HG03159 (cell line): Measurements from ENCODE around the gene LGMN.
"Not testable (repeated sequence)": the region's sequence is repeated elsewhere in the genome, so short reads cannot be mapped to it uniquely, and the experiment has no call there.

ENCODE experiments used
- ATAC-seq: cut with Tn5 transposase; IDR thresholded peaks from one replicate; pipeline ENCODE4 v1.9.1; 2021; ENCODE audit warnings: mild to moderate bottlenecking, moderate library complexity; ENCODE audit not compliant: unreplicated experiment

Gene LGMN

DNA sequence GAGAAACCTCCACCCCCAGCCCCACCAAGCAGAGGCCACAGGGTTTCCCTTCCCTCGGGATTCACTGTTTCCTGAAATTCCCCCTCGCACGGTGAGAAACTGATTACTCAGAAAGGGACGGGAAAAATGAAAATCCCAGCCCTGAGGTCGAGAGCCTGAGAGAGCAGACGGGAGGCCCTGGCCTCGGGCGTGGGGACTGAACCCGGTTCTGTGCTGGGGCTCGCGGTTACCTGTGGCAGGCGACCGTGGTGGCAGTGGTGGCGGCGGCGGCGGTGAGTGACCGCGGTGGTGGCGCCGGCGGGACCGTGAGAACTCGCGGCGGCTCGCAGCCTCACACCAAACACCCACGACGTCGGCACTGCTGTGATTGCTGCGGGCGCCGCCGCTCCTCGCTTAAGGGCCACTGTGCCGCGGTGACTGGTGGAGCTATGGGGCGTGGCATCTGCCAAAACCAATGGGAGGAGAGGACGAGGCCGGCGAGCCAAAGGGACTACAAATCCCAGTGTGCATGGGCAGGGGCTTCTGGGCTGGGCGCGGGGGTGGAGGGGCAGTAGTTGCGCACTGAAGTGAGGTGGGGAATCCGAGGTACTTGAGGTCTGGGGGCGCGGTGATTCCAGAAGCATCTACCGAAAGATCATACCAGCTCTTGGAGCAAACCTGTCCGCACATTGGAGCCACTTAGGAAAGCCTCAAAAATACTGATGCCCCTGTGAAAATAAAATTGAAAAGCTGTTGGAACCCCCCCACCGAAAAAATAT is at the start of gene LGMN:
Gene LGMN, minus strand, starts transcription at position 369 of the 758 bp plus-strand sequence. CDS start 15,841 bp downstream, outside the sequence.
- ATAC-seq: peak; percentile 72

DNA sequence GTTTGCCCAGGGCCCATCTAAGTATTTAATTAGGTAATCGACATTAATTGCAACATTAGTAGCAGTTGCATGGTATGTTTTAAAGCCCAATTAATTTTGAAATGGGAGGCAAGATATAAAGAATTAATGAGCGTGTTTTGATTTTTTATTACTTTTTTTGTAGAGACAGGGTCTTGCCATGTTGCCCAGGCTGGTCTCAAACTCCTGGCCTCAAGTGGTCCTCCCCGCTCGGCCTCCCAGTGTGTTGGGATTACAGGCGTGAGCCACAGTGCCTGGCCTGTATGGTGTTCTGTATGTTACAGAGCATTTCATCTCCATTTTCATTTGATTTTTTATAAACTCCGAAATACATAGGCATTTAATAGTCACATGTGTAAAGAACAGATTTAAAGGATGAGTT is 46.5 kb upstream of the LGMN start:
- no peak for ATAC-seq

DNA sequence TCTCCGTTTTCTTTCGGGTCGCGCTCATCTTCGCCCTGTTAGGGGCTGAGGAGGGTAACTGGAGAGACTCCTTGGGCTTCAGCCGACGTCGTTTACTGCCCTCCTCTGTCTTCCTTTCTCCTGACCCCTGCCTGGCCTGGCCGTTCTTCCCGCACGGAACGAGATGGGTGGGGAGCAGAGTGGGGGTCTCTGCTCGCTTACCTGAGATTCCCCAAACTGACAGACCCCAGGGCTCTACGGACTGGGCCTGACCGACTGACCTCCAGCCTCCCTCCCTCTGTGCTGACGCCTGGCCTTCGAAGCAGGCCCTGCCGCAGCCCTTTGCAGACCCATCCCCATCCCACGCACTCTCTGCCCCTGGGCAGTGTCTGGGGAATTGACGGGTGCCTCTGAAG is 46.1 kb upstream of the LGMN start:
- no peak for ATAC-seq

DNA sequence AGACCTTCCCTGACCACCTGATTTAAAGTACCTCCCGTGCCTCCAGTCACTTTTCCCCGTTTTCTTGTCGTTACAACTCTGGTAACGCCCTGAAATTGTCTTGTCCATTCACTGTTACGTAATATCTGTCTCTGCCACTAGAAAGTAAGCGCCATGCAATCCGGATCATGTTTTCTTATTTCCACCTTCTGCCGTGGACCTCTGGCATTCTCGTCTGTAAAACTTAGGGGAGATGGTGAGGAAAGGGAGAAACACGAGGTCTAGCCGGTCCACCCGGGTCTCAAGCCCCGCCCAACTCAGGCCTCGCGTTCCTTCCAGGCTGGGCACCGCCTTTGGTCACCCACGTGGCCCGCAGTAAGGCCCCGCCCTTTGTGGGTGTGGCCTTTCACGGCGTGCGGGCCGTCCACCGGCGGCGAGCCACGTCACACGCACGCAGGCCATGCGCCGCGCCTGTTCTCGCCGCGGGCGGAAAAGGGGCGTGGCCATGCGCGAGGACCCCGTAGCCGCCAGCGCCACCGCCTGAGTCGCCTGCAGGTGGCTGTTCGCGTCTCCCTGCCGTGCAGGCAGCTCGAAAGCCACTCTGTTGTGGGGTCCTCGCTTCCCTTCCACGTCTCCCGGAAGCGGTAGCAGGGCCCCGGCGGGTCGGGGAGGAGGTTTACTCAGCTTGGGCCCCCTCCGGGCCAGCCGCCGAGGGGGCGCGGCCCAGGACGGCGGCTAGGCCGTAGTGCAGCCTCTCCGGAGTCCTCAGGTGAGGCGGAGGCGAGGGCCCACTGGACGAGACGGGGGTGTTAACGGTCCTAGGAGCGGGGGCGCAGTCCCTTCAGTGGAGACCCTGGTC is 45.5 kb upstream of the LGMN start, which contains the start of gene GOLGA5:
Gene GOLGA5, plus strand, starts transcription at position 597 of the 838 bp plus-strand sequence. CDS start 3,133 bp downstream, outside the sequence.
- peak; percentile 92 for ATAC-seq

DNA sequence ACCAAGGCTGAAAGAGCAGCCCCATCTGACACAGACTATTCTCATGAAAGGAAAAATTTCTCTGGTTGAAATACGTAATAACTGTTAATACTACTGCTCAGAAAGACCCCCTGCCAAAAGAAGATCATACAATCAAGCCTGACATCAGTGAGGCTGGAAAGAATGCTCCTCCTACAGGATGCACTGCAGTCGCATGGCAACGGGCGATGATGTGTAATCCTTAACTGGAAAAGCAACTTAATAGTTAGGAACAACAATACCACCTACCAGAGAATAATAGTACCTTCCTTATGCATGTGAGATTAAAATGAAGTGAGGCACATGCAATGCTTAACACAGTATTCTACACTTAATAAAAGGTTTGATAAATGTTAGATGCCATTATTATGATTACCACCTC is 44.5 kb upstream of the LGMN start:
- no peak for ATAC-seq

DNA sequence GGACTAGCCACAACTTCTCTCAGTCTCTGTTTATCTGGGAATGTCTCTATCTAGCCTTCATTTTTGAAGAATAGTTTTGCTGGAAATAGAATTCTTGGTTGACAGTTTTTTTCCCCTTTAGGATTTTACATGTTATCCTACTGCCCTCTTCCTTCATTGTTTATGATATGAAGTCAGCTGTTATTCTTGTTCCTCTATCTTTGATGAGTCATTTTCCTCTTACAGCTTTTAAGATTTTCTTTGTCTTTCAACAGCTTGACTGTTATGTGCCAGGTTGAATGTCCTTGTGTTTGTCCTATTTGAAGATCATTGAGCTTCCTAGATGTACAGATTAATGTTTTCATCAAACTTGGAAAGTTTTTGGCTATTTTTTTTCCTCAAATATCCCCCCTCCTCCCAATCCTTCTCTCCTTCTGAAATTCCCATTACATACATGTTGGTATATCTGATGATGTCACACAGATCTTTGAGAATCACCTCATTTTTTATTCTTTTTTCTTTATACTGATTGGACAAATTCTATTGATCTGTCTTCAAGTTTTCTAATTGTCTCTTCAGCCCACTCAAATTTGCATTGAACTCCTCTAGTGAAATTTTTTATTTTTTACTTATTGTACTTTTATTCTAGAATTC is 41.1 kb upstream of the LGMN start:
- ATAC-seq: no peak

DNA sequence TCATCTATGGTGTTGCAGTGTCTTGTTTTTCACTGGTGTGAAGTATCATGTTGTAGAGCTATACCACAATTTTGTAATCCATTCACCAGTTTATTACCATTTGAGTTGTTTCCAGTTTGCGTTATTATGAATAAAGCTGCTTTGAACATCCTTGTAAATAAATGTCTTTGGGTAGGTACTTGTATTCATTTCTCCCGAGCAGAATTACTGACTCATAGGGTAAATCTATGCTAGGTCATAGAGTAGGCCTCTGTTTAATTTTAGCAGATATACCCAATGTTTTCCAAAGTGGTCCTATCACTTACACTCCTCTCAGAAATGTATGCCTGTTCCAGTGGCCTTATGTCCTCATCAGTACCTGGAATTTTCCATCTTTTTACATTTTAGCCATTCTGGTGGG is 39.1 kb upstream of the LGMN start:
- no peak for ATAC-seq

DNA sequence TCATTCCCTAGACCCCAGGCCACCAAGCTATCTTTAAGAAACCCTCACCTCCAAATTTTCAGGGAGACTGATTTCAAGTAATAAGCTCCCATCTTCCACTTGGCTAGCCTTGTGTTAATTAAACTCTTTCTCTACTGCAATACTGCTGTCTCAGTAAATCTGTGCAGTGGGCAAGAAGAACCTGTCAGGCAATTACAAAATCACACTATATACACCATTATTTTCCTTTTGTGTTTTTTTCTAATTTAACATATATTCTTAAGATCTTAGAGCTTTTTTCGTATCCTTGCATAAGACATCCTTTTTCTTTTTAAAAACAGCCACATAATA is 38.0 kb upstream of the LGMN start:
- ATAC-seq: no peak

DNA sequence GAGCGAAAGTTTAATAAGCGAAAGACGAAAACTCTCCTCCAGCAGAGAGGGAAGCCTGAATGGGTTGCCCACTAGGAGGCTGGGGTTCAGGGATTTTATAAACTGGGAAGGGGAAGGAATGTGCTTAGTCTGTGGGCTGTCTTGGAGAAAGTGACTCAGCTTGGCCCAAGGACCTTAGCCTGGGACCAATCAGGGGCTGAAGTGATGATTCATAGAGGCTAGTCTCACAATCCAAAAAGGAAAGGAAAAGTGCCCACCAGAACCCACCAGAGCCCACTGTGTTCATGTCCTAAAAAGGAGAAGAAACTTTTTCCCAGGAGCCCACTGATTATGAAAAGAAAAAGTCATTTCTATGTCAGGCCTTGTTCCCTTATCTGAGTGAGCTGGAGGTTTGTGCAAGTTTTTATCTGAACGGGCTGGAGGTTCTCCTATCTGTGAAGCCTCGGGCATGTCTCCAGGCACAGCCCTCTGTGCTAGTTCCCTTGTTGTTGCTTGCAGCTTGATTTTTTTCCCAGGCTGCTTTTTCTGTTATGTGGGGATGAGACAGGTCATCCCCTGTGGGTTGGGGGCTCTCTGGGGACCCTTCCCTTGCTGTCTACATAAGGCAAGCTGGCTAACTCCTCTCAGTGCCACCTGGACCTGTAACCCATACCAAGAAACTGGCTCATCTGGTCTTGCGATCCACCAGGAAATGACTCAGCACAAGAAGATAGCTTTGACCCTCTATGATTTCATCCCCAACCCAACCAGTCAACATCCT is 37.4 kb upstream of the LGMN start:
- ATAC-seq: no peak

DNA sequence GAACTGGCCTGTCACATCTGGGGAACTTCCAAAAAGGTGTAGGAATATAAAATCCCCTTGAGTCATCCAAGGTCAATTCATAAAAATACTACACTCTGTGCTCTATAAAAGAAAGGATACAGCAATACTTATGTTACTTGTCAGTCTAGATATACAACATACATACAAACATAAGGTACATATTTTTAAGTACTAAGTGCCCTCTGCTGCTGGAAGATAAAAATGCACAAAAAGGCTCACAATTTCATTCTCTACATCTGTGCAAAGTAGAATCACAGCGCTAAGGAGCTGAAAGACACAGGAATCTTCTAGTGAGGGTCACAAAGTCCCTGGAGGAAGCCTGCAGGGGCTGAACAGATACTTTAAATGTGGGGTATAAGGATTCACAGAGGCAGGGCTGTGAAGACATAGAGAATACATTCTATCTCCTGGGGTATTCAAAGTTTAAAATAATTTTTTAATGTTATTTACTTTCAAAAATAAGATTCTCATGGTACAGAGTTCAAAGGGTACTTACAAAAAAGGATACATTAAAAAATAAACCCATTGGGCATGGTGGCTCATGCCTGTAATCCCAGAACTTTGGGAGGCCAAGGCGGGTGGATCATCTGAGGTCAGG is 35.5 kb upstream of the LGMN start:
- ATAC-seq: no peak

DNA sequence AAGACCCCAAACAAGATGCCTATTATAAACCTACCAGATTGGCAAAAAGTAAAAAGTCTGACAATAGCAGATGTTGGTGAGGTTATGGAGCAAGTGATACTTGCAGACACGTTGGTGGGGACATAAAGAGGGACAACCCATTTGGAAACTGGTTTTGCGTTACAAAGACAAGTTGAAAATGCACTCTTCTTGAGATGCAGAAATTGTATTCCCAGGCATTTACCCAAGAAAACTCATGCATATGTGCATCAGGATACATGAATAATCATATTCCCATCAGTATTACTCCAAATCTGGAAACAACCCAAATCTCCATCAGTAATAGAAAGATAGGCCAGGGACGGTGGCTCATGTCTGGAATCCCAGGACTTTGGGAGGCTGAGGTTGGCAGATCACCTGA is 32.9 kb upstream of the LGMN start:
- ATAC-seq: no peak

DNA sequence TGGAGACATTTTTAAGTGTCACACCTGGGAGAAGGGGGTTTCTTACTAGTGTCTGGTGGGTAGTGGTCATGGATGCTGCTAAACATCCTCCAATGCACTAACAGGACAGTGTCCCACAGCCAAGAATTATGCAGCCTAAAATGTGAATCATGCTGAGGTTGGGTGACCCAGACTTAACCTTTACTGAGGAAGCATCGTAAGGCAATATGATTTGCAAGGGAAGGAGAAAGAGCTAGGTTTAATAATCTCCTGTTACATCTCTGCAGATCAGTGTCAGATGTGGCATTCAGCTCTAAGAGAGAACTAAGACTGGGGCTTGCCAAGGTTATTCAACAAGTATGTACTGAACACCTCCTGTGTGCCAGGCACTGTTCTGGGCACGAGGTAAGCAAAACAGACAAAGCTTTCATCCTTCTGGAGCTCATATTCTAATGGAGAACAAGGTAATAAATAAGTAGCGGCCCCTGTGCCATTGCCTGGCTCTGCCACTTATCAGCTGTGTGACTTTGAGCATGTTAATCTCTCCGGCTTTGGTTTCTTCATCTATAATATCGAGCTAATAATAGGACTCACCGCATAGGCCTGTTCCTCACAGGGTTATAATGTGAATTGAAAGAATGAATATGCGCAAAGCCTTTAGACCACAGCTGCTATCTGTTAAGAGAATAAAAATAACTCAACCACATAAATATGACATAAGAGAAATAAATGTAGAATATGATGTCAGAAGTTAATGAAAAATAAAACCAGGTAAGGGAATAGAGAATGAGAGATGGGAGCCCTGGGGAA is 32.2 kb upstream of the LGMN start:
- ATAC-seq: no peak

DNA sequence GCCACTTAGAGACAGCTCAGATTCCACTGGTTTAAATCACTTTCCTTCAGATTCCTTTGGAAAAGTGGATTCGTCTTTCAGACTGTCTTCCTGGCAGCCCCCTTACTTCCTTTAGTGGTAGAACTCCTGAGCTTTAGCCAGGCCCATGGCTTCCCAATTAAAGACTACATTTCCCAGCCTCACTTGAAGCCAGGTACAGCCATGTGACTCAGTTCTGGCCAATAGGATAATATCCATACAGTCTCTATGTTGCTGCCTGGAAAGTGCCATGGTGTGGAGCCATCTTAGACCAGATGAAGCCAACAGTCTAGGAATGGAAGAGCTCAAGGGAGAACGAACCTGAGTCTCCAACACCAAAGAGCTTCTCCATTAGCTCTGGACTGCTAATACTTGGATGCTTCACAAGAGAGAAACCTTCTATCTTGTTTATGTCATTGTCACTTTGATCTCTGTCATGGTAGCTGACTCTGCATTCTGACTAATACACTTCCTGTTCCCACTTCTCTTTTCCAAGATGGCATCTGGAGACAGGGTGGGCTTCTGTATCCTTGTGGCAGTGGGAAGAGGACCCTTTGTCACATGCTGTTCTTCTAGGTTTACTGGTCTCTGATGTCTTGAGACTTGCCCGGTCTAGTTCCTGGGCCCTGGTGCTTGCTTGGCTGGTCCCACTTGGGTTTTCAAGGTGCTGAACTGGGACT is 30.6 kb upstream of the LGMN start:
- not testable (repeated sequence) for ATAC-seq

DNA sequence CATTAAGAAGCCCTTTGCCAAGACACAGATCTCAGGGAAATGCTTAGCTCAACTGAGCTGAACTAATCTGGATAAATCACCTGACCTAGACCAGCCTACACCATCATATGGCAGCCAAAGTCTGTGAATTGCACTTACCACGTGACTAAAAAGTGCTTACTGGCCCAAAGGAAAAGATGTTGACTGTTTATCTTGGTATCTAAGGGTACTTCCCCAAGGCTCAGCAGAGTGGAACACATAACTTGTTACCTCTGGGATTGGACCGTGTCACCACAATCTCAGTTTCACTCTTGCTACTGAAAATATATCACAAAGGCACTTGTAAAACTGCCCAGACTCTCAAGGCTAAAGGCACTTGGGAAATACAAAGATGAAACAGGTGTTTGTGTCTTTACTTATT is 26.9 kb upstream of the LGMN start:
- ATAC-seq: peak; percentile 92

DNA sequence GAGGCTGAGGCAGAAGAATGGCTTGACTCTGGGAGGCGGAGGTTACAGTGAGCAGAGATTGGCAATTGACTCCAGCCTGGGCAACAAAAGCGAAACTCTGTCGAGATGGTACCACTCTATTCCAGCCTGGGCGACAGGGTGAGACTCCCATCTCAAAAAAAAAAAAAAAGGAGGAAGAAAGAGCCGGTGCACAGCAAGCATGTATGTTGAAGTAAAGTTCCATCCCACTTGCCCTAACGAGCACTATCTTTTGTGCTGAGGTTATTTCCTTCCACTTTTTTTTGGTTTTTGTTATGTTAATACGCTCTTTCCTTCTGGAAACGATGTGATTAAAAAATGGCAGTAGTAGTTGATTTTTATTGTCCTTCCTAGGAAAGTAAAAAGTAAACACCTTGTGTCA is 26.1 kb upstream of the LGMN start:
- no peak for ATAC-seq

DNA sequence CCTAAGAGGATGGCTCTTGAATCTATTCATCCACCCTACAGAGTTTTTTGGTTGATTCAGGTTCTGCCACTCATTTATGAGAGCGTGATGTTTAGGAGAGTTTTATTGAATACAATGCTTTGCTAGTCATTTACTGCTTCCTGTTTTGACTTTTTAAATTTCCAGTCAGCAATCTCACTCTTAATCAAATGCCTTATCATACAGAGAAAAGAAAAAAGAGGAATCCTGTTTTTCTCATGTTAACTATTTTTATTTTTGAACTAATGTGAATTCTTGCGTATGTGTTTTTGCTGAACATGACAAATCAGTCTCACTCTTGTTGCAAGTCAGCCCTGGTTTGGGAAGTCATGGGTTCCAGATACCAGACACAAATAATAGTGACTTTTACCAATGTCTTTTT is 22.1 kb upstream of the LGMN start:
- ATAC-seq: no peak

DNA sequence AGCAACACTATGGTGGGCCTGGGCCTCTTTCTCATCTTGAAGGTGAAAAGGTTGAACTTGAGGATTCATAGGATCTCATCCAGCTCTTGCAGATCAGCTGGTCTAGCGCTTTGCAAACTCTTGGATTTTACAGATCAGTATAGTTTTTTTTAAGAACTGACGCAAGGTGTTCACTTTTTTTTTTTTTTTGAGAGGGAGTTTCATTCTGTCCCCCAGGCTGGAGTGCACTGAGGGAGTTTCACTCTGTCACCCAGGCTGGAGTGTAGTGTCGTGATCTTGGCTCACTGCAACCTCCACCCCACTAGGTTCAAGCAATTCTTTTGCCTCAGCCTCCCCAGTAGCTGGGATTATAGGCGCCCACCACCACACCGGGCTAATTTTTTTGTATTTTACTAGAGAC is 20.4 kb upstream of the LGMN start:
- ATAC-seq: no peak

DNA sequence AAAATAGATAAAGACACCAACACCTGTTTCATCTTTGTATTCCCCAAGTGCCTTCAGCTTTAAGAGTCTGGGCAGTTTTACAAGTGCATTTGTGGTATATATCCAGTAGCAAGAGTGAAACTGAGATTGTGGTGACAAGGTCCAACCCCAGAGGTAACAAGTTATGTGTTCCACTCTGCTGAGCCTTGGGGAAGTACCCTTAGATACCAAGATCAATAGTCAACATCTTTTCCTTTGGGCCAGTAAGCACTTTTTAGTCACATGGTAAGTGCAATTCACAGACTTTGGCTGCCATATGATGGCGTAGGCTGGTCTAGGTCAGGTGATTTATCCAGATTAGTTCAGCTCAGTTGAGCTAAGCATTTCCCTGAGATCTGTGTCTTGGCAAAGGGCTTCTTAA is 19.8 kb upstream of the LGMN start:
- ATAC-seq: peak; percentile 87
